K562 (cell line): ENCODE data around the gene ANP32B. TPM values are rescaled to one million over a fixed set of nuclear protein-coding genes. Genes with fewer than 3 reads are reported as not detected.

Source experiments
- ARID4B ChIP-seq: sonication (generic); formaldehyde crosslinking; IDR thresholded peaks from 2 replicates; pipeline ENCODE4 v1.8.0; 2022; ENCODE audit warnings: mild to moderate bottlenecking, missing genetic modification reagents
- BCL6 ChIP-seq: fragments of 250-450 bp; sonication (Bioruptor Pico); IDR thresholded peaks from 2 replicates; pipeline ENCODE4 v1.4.0; 2020
- CUX1 ChIP-seq: fragments of 200-800 bp; sonication (Bioruptor generic); IDR thresholded peaks from 2 replicates; pipeline ENCODE4 v1.6.1; 2016; ENCODE audit warnings: missing genetic modification characterization, missing compliant biosample characterization
- ILK ChIP-seq: fragments of 450-650 bp; IDR thresholded peaks from 2 replicates; pipeline ENCODE4 v1.6.1; 2016; ENCODE audit warnings: missing genetic modification characterization, low read depth, mild to moderate bottlenecking, missing compliant biosample characterization, moderate library complexity, borderline replicate concordance
- JUNB ChIP-seq: fragments of 450-650 bp; formaldehyde crosslinking; conservative IDR thresholded peaks from 2 replicates; pipeline ENCODE4 v1.4.0; 2020; ENCODE audit warnings: mild to moderate bottlenecking
- KLF13 ChIP-seq: fragments of 450-650 bp; IDR thresholded peaks from 2 replicates; pipeline ENCODE4 v1.6.1; 2016; ENCODE audit warnings: missing genetic modification characterization, low read depth, mild to moderate bottlenecking, missing compliant biosample characterization, moderate library complexity, borderline replicate concordance
- NCOA2 ChIP-seq, 2 experiments: fragments of 450-650 bp; IDR thresholded peaks; 2 replicates each; pipeline ENCODE4 v1.6.1; 2018; ENCODE audit warnings: mild to moderate bottlenecking in 2 of 2, moderate library complexity in 1 of 2; ENCODE audit not compliant: partially characterized antibody in 2 of 2
- NFE2 ChIP-seq: IDR thresholded peaks from 2 replicates; pipeline ENCODE4 v1.6.1; 2014; ENCODE audit warnings: antibody characterized with exemption, low read depth
- POLR2AphosphoS5 ChIP-seq: IDR thresholded peaks from 2 replicates; pipeline ENCODE4 v1.6.1; 2011; ENCODE audit warnings: mild to moderate bottlenecking, low read depth, low read length, moderate library complexity; ENCODE audit not compliant: control insufficient read depth, insufficient read depth
- RBM25 ChIP-seq: fragments of 200-400 bp; formaldehyde crosslinking; IDR thresholded peaks from 2 replicates; pipeline ENCODE4 v1.6.1; 2018; ENCODE audit warnings: low read length, low read depth, moderate library complexity; ENCODE audit not compliant: severe bottlenecking
- RERE ChIP-seq: sonication (generic); formaldehyde crosslinking; IDR thresholded peaks from 2 replicates; pipeline ENCODE4 v1.8.0; 2023; ENCODE audit warnings: missing genetic modification reagents, mild to moderate bottlenecking, borderline replicate concordance
- SMARCA5 ChIP-seq: fragments of 450-650 bp; IDR thresholded peaks from 2 replicates; pipeline ENCODE4 v1.6.1; 2016
- polyA plus RNA-seq, 8 experiments: library from polyadenylated mRNA; depleted of rRNA in 4 of 8; stranded (reverse) in 5 of 8; unstranded in 3 of 8; fragments of >200 nt; fragmentation: Nextera tagmentation in 2 of 8; fragmentation: Illumina TruSeq in 1 of 8; extraction: Ambion mirVana in 2 of 8; extraction: Trizol in 1 of 8; gene quantifications; 2 replicates each; pipeline versions ENCODE4 v1.2.1 to v1.2.3, GENCODE V29; 2011 to 2014; ENCODE audit warnings: inconsistent platforms in 1 of 8, missing spikeins in 1 of 8
- total RNA-seq, 7 experiments: library from RNA; depleted of rRNA in 6 of 7; stranded (reverse); fragments of >200 nt in 6 of 7; fragmentation: Illumina TruSeq in 2 of 7; extraction: Trizol in 2 of 7; gene quantifications; 2 replicates each; pipeline versions ENCODE4 v1.2.1 to v1.2.3, GENCODE V29; 2011 to 2021; ENCODE audit warnings: low replicate concordance in 1 of 7

The ANP32B gene
- total and polyA plus RNA-seq, 9 of the 15 experiments (the other 6 are each of a cell fraction or from before 2014, with no cell fraction given): 68.9 to 815 (median 141) TPM

- TF ChIP-seq RERE: no peak
- no peak for TF ChIP-seq JUNB
- no peak for TF ChIP-seq NCOA2 (IDR thresholded peaks at IDR 0.05; ENCODE audit: partially characterized antibody in 2 of 2)
- no peak for TF ChIP-seq POLR2AphosphoS5
- peak; percentile 87 for TF ChIP-seq KLF13
- TF ChIP-seq RBM25: no peak
- no peak for TF ChIP-seq ARID4B (CRISPR knock-in tag)
- TF ChIP-seq SMARCA5: no peak
- peak; percentile 68; the same call in 1 of the 2 replicates for TF ChIP-seq CUX1 (CRISPR knock-in tag)
- no peak for TF ChIP-seq NFE2
- TF ChIP-seq BCL6: peak; percentile 79; the same call in 1 of the 2 replicates
- peak; percentile 81; the same call in 1 of the 2 replicates for TF ChIP-seq ILK (tag)
These were observed 67.2 kb downstream of the ANP32B start (continued) for GRCh38 chr9:98050351-98050750.
